HG02798 (cell line): ENCODE data around the gene TRIM43.
"Not testable (repeated sequence)": the region's sequence is repeated elsewhere in the genome, so short reads cannot be mapped to it uniquely, and the experiment has no call there.

Experiments
- ATAC-seq: cut with Tn5 transposase; IDR thresholded peaks from one replicate; pipeline ENCODE4 v1.9.1; 2021; ENCODE audit warnings: mild to moderate bottlenecking; ENCODE audit not compliant: unreplicated experiment, poor library complexity

Gene TRIM43

DNA sequence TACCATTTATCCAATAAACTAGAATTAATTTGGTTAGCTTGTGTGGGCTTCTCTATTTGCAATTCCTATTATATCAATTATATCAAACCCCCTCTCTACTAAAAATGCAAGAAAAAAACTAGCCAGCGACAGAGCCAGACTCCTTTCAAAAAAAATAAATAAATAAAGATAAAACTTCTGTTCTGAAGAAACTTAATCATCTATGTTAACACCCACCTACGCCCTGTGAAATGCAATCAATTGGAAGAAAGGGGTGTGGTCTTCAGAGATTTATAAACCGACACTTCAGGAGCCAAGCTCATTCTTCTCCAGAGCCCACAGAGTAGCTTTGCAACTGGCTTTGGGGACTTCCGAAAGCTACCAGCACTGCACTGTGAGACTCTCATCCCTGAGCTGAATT, at the start of gene TRIM43:
Gene TRIM43, plus strand, starts transcription at position 301 of the 400 bp plus-strand sequence. CDS start 2,023 bp downstream, outside the sequence.
- not testable (repeated sequence) for ATAC-seq

DNA sequence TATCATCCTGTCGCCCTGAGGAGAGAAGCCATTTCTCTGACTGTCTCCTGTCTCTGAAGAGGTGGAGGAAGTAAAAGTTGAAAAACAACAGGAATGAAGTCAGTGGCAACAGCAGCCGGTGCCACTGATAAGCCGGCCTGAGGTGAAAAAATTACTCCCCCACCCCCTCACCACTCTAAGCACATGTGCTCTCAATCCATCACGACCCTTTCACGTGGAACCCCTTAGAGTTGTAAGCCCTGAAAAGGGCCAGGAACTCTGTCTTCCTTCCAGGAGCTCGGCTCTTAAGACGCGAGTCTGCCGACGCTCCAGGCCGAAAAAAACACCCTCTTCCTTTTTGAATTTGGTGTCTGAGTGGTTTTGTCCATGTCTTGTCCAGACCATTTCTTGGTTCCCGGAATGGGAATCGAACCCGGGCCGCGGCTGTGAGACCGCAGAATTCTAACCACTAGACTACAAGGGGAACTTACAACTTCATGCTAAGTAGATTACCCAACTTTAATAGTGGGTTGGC, 40.7 kb upstream of the TRIM43 start:
- ATAC-seq = no peak

DNA sequence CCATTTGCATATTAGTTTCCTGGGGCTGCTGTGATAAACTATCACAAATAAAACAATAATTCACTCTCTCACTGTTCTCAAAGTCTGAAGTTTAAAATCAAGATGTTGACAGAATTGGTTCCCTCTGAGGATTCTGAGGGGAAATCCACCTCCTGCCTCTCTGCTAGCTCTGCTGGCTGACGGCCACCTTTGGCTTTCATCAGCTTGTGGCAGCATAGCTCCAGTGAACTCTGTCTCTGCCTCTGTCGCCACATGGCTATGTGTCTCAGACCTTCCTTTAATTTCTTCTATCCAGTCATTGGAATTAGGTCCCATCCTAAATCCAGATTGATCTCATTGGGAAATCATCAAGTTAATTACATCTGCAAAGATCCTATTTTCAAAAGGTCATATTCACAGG, 38.9 kb upstream of the TRIM43 start:
- no peak for ATAC-seq

DNA sequence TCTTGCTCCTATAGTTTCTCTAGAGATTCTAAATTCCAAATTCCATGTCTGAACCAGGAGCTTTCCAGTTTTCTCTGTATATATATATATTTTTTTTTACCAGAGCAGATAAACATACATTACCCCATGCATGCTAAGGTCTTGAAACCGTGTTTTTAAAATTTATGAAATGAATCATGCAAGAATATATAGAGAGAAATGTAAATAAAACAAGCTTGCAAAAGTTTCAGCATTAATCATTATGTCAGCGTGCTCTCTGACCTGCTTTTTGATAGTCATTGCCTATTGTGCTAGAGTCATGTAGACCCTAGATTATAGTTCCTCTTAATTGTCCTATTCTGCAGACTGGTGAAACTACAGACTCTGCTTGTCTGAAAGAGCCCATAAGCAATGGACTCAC, 22.6 kb upstream of the TRIM43 start:
- no peak for ATAC-seq

DNA sequence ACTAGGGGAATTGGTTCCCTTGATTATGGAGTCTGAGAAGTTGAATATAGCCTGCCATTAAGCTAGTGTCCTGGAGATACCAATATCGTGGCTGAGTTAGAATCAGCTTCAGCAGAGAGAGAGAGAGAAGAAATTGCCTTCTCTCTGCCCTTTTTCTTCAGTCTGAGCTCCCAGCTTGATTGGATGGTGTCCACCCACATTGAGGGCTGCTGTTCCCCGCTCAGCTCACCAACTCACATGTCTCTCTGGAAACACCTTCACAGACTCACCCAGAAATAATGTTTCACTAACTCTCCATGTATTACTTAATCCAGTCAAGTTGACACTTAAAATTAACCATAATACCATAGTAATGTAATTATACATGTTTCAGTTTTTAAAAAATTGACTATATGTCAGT, 17.9 kb upstream of the TRIM43 start:
- ATAC-seq = no peak

DNA sequence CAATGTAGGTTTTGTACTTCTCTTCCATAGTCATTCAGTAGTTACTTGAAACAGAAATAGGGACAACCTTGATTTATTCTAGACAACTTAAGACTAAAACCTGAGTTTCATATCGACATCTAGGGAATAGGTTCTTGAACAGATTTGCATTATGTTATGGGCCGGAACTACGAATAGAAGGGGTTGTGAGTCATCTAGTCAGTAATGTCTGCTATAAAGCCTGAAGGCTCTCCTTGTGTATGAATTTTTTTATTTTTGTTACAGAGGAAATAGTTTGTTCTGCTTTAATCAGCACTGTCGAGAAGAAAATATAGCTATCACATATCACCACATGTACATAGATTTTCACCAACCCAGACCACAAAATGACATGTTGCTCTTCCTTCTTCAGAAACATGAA, 17.3 kb upstream of the TRIM43 start:
- no peak for ATAC-seq

DNA sequence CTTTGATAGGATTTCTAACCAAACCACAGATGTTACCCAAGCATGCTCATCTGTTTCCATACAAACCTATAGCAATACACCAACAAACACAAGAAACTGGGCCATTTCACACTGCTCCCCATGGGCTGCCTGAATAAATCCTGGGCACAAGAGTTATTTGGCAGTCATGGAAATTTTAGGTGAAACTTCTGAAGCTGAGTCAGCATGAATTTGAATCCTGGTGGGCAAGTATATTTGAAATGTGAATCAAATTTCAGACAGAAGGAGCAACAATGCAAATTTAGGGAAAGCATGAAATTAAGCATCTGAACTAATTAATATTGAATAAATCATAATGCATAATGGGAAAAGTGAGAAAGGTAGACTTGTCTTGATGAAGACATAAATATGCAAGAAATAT, 15.9 kb upstream of the TRIM43 start:
- ATAC-seq = no peak

DNA sequence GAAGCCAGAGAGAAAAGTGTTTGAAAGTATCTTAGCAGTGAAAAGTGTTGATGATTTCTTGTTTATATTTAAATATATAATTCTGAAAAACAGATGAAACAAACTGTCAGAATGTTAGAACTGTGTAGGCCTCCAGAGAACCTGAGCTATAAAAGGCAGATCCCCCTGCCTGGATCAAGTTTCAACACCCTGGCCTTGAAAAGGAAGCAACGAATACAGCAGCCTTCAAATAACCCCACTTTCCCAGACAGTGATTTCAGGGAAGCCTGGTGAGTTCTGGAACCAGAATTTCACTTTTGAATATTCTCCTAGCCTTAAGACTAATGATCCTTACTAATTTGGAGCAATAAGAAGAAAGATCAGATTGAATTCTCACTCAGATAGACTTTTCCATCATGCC, 13.3 kb upstream of the TRIM43 start:
- ATAC-seq = no peak

DNA sequence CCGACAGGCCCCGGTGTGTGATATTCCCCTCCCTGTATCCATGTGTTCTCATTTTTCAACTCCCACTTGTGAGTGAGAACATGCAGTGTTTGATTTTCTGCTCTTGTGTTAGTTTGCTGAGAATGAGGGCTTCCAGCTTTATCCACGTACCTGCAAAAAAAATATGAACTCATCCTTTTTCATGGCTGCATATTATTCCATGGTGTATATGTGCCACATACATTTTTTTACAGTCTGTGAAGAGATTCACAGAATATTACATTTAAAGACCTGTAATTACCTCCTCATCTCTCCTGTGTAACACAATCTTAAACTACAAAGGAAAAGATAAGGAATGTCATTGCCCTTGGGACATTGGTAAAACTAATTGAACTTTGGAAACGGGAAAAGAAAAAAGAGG, 8.3 kb upstream of the TRIM43 start:
- ATAC-seq = not testable (repeated sequence)

DNA sequence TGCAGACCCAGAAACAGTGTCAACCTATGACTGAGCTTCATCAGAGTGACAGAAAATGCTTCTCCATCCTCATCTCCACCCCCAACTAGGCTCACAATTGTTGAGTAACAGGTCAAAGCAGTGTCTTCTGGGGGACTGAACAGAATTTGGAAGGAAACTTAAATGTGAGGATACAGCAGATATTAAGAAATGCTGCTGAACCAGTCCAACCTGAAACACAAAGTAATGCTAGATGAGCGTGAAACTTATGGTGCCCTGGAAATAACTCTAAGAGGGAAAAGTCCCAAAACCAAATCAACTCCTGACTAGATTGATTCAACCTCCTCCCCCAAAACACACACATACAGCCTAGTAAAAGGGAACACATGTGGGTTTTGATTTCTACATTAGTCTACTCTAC, 7.5 kb upstream of the TRIM43 start:
- ATAC-seq = not testable (repeated sequence)

DNA sequence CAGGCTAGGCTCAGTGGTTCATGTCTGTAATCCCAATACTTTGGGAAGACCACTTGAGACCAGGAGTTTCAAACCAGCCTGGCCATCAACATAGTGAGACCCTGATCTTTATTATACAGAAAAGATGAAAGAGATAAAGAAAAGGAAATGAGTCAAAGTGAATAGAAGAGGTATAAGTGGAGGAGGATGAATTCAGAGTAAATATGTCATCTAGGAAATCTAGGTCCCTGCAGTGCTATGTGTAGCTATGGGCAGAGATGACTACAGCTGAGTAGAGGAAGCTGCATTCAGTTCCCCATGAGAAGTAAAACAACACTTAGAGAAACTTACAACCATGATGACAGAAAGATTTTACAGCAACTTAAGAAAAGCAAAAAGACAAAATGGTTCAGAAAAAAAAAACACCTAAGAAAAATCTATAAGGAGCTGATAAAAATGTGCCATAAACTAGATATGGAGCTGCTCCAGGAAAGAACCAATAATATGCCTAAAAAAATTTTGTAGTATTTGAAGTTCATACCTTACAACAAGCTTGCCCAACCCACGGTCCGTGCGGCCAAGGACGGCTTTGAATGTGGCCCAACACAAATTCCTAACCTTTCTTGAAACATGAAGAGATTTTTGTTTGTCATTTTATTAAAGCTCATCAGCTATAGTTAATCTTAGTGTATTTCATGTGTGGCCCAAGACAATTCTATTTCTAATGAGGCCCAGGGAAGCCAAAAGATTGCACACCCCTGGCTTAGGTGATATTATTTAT, 1.8 kb upstream of the TRIM43 start:
- ATAC-seq = not testable (repeated sequence)

DNA sequence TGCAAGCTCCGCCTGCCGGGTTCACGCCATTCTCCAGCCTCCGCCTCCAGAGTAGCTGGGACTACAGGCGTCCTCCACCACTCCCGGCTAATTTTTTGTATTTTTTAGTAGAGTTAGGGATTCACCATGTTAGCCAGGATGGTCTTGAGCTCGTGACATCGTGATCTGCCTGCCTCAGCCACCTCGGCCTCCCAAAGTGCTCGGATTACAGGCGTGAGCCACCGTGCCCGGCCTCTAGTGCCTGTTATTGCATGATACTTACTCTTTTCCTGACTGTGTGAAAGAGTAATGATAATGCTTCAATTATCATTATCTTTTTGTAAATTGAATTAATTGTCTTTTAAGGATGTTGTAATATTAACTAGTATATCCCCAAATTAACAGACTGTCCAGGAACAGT, 1.2 kb downstream of the TRIM43 start:
- not testable (repeated sequence) for ATAC-seq

DNA sequence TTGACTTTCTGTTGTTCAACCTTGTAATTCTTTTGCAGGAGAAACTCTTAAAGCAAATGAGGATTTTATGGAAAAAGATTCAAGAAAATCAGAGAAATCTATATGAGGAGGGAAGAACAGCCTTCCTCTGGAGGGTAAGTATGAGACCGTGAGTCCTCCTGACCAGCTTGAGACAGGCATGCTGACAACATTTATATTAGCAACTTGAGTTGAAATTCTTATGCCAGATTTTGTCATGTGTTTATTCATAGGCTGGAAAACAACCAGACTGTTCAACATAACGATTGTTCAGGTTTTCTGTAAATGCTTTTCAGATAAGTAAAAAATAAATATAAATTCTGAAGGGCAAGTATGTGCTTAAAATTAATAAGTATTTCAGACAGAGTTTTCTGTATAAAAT, 3.2 kb downstream of the TRIM43 start:
- ATAC-seq = not testable (repeated sequence)

DNA sequence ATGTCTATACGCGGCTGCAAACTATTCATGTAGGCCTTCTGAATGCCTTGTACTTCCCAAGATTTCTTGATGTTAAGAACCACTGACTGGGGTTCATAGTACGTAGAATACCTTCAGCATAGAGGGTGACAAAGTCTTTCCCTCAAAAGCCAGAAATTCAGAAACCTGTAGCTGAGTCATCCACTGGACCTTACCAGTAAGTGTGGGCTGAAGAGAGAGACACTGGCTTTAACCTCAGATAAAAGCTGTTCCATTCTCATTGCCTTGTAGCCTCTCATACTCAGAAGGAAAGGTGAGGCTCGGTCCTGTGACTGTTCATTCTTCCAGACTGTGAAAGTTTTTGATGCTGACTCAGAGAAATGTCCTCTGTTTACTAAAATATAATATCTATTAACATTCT, 9.5 kb downstream of the TRIM43 start:
- ATAC-seq = not testable (repeated sequence)

DNA sequence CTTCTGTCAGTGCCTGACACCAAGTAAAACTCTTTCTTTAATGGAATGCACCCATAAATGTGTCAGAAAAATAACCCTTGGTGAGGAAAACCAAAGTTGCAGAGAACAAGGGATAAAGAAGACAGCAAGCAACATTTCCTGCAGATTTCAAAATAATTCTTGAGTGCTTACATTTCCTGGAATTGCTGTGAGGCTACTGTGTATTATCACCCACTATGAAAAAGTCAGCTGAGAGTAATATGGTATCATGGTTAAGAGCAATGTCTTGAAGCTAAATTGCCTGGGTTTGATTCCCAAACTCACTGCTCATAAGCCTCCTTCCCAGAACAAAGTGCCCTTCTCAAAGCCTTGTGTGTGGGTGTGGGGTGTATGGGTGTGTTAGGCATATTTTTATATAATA, 10.3 kb downstream of the TRIM43 start:
- not testable (repeated sequence) for ATAC-seq

DNA sequence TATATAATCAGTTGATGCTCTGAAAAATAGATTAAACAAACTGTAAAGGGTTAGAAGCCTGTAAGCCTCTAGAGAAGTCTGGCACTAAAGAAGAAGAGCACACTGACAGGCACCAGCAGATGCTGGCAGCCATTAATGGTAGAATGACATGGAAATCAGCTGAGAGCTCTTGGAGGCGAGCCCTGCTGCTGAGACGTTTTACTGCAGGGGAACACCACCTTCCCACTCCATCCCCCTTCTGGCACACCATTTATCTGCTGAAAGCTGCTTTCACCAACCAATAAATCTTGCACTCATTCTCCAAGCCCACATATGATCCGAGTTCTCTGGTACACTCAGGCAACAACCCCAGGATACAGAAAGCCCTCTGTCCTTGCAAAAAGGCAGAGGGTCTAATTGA, 16.6 kb downstream of the TRIM43 start:
- ATAC-seq = not testable (repeated sequence)

DNA sequence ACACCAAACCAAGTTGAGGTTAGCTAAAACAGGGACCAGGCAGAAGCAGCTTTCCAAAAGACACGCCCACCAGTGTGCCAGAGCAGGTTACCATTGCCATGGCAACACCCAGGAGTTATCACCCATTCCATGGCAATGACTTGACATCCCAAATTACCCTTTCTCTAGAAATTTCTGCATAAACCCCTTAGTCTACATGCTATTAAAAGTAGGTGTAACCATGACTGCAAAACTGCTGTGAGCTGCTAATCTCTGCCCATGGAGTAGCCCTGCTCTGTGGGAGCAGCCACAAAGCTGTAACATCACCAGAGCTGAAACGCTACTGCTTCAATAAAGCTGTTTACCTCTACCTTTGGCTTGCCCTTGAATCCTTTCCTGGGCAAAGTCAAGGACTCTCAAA, 18.0 kb downstream of the TRIM43 start:
- ATAC-seq = not testable (repeated sequence)

DNA sequence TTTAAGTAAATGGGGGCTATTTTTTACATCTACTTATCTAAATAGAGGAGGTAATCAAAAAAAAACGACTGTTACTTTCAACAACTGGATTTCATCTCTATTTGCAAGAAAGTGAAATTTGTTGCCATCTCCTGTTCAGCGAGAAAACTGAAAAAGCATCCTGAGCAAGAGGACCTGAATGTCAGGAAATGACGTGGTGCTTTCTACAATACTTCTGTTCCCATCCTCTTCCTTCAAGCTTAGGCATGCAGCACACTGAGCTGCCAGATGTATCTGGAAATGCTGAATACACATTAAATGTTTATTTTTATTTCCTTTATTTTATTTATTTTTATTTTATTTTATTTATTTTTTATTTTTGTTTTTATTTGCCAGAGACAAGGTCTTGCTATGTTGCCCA, 21.2 kb downstream of the TRIM43 start:
- ATAC-seq = not testable (repeated sequence)

DNA sequence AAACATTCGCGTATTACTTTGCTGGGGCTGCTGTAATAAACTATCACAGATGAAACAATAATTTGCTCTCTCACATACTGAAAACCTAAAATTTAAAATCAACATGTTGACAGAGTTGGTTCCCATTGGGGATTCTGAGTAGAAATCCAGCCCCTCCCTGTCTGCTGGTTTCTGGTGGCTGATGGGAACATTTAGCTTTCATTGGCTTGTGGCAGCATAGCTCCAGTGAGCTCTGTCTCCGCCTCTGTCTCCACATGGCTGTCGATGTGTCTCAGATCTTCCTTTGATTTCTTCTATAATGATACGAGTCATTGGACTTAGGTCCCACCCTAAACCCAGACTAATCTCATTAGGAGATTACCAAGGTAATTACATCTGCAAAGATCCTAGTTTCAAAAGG, 30.9 kb downstream of the TRIM43 start:
- ATAC-seq = not testable (repeated sequence)

DNA sequence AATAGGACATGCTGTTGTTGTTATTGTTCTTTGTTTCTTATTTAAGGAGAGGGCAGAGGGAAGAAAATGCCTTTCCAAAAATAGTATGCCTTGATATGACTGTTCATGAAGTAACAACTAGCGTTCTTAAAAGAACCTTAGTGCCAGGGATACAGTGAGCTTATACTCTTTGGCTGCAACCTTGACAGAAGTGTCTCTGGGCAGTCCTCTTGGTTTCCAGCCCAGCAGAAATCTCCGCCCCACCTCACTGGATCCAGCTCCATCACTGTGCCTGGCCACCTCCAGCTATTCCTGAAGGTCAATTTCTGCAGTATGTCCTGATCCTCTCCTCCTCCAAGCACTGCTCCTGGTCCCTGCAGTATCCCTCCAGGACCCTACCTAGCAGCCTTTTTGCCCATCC, 39.2 kb downstream of the TRIM43 start:
- ATAC-seq = not testable (repeated sequence)

DNA sequence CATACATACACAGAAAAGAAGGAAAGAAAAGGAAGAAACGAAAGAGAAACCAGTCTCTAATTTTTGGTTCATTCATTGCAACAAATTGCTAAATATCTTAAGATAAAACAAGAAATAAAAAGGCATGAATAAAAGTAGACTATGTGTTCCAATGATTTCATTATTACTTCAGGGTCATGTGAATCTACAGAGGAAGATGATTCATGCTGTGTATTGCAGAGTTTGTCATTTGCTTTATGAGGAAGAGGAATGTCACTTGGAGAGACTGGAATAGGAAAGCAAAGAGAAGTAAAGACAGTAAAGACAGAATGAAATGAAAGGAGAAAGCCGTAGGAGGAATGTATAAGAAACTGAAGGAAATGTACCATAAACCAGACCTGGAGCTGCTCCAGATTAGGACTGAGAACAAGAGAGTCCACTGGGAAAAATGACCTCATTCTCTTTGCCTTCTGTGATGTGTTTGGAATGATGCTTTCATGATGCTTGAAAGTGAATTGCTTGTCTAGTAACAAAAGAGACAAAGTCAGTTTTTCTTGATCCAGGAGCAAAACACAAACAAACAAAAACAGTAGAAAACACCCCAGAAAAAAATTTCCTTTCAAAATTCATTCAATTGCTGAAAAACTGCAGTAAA, 41.9 kb downstream of the TRIM43 start:
- ATAC-seq = not testable (repeated sequence)
